Right lung (tissue), 10 donors: ENCODE results near the gene DOK4. TPM values are rescaled to one million over a fixed set of nuclear protein-coding genes. Genes with fewer than 3 reads are reported as not detected.

ENCODE experiments used
- DNase-seq, 2 donors: peaks; one replicate each; pipeline ENCODE4 v3.0.0-alpha.2; 2013
- long read RNA-seq, 8 donors: transcript quantifications; one replicate each; lab custom pipeline, GENCODE V29; 2026
- polyA plus RNA-seq, 5 donors: library from polyadenylated mRNA; unstranded; fragments of 120-200 nt; gene quantifications; one replicate each; pipeline versions ENCODE4 v1.2.1 to v1.2.3, GENCODE V29; 2013; ENCODE audit warnings: inconsistent platforms in 1 of 5, low replicate concordance in 1 of 5; ENCODE audit not compliant: insufficient read length in 5 of 5, insufficient read depth in 1 of 5

The DOK4 gene
- polyA plus RNA-seq = 10 to 100 TPM; 26.4 to 36.5 (median 30.7) TPM
- long read RNA-seq, donor 1, transcript DOK4-201 (9 exons, 2,772 nt) = major isoform, 8 of 10 reads
- long read RNA-seq, donor 1, partial matches to known transcripts = 0 of 10 reads
- long read RNA-seq, donor 1, other reads (novel, unspliced or antisense) = 0 of 10 reads
- long read RNA-seq, donor 2, partial matches to known transcripts = 0 of 4 reads
- long read RNA-seq, donor 2, other reads (novel, unspliced or antisense) = 0 of 4 reads
- long read RNA-seq, donor 3, partial matches to known transcripts = 0 of 4 reads
- long read RNA-seq, donor 3, other reads (novel, unspliced or antisense) = 0 of 4 reads
- long read RNA-seq, donor 4, partial matches to known transcripts = 0 of 3 reads
- long read RNA-seq, donor 4, other reads (novel, unspliced or antisense) = 0 of 3 reads
- long read RNA-seq, donor 5, partial matches to known transcripts = 0 of 6 reads
- long read RNA-seq, donor 5, other reads (novel, unspliced or antisense) = 0 of 6 reads
- long read RNA-seq, donor 6, transcript DOK4-201 (9 exons, 2,772 nt) = major isoform, 10 of 12 reads
- long read RNA-seq, donor 6, partial matches to known transcripts = 0 of 12 reads
- long read RNA-seq, donor 6, other reads (novel, unspliced or antisense) = 0 of 12 reads
- long read RNA-seq, donor 7, transcript DOK4-201 (9 exons, 2,772 nt) = major isoform, 6 of 14 reads
- long read RNA-seq, donor 7, partial matches to known transcripts = 5 of 14 reads
- long read RNA-seq, donor 7, other reads (novel, unspliced or antisense) = 0 of 14 reads
- long read RNA-seq, donor 8, partial matches to known transcripts = 0 of 4 reads
- long read RNA-seq, donor 8, other reads (novel, unspliced or antisense) = 0 of 4 reads

GRCh38 chr16:57485916-57486857 is at the start of gene DOK4:
Gene DOK4, minus strand, starts transcription at chr16:57486493. Its CDS starts 6,986 bp downstream, at chr16:57479507.
- DNase-seq = peak; percentile 45 to 63

GRCh38 chr16:57535680-57536305 is 49.5 kb upstream of the DOK4 start:
- peak; percentile 92 to 95 for DNase-seq

- DNase-seq = no peak
Observed at GRCh38 chr16:57534881-57535658, 48.8 kb upstream of the DOK4 start.

- DNase-seq = no peak
Observed at GRCh38 chr16:57534337-57534880, 48.1 kb upstream of the DOK4 start.

GRCh38 chr16:57533431-57534336 is 47.4 kb upstream of the DOK4 start:
- no peak for DNase-seq

- DNase-seq = no peak
Observed at GRCh38 chr16:57532266-57532625, 46.0 kb upstream of the DOK4 start.

GRCh38 chr16:57531635-57532265 is 45.5 kb upstream of the DOK4 start:
- DNase-seq = no peak

GRCh38 chr16:57531253-57531575 is 44.9 kb upstream of the DOK4 start:
- DNase-seq = no peak

GRCh38 chr16:57530522-57531252 is 44.4 kb upstream of the DOK4 start:
- no peak for DNase-seq

- no peak for DNase-seq
Observed at GRCh38 chr16:57530104-57530521, 43.8 kb upstream of the DOK4 start.

GRCh38 chr16:57529391-57530103 is 43.3 kb upstream of the DOK4 start:
- DNase-seq = no peak

- no peak for DNase-seq
Observed at GRCh38 chr16:57528499-57529390, 42.5 kb upstream of the DOK4 start.

- DNase-seq = no peak
Observed at GRCh38 chr16:57527610-57528360, 41.5 kb upstream of the DOK4 start.

- DNase-seq = no peak
Observed at GRCh38 chr16:57527027-57527426, 40.7 kb upstream of the DOK4 start.

- no peak for DNase-seq
Observed at GRCh38 chr16:57526498-57526897, 40.2 kb upstream of the DOK4 start.
